ENCODE measurements around the gene ERBB4.

ERBB4 gene

GRCh38 chr2:212345966-212346365 is 192.6 kb downstream of the ERBB4 start:
- Histone ChIP-seq H3K9me3 (ENCODE audit: control insufficient read depth, insufficient read depth, low read length) (no peaks in the 10 kb centered on the region), H3K4me3 (ENCODE audit: low read length) (no peak overlapping the region), H3K27ac (ENCODE audit: low read length) (no peak overlapping the region), H3K27me3 (ENCODE audit: control insufficient read depth, insufficient read depth, low read length) (no peaks in the 10 kb centered on the region), H3K4me1 (ENCODE audit: control insufficient read depth, insufficient read depth, low read length) (no peaks in the 10 kb centered on the region), H3K36me3 (ENCODE audit: control insufficient read depth, insufficient read depth, low read length) (no peaks in the 10 kb centered on the region)
- no CpG with 5 or more reads among the region's 1 CpG for WGBS (ENCODE audit: insufficient coverage, insufficient read length)
- DNase-seq (ENCODE audit: low read depth, low spot score) = no peak

- H3K36me3 ChIP-seq (ENCODE audit: control insufficient read depth, insufficient read depth, low read length) = no peaks in the 10 kb centered on the region
- no CpG with 5 or more reads among the region's 2 CpGs for WGBS (ENCODE audit: insufficient coverage, insufficient read length)
Observed at GRCh38 chr2:212344131-212344530, 194.5 kb downstream of the ERBB4 start.

DNA sequence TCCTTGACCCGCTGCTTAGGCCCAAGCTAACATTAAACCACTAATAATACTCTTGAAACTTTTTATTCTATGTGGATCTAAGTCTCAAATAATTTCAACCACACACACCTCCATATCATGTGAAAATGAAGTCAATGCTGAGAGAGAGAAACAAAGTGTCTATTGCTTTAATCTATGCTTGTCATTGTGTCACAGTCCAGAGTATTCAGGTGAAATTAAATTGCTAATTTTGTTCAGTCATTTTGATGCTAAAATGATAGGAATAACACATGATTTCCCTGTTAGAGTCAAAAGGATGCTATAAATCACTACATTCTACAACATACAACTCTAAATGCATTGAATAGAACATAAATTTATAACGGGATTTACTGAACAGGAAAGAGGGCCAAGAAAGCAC is 195.4 kb downstream of the ERBB4 start:
- no peak for DNase-seq (ENCODE audit: low read depth, low spot score)
- H3K27me3 ChIP-seq (ENCODE audit: control insufficient read depth, insufficient read depth, low read length) = no peaks in the 10 kb centered on the region
- no peaks in the 10 kb centered on the region for H3K36me3 ChIP-seq (ENCODE audit: control insufficient read depth, insufficient read depth, low read length)
- H3K4me1 ChIP-seq (ENCODE audit: control insufficient read depth, insufficient read depth, low read length) = no peaks in the 10 kb centered on the region
- no CpG with 5 or more reads among the region's 2 CpGs for WGBS (ENCODE audit: insufficient coverage, insufficient read length)
- H3K9me3 ChIP-seq (ENCODE audit: control insufficient read depth, insufficient read depth, low read length) = no peaks in the 10 kb centered on the region
- H3K27ac ChIP-seq (ENCODE audit: low read length) = no peak overlapping the region
- no peak overlapping the region for H3K4me3 ChIP-seq (ENCODE audit: low read length)

More at GRCh38 chr2:212344131-212344530, 194.5 kb downstream of the ERBB4 start:
- no peak overlapping the region for H3K27ac ChIP-seq (ENCODE audit: low read length)
- H3K9me3 ChIP-seq (ENCODE audit: control insufficient read depth, insufficient read depth, low read length) = no peaks in the 10 kb centered on the region
- no peak overlapping the region for H3K4me3 ChIP-seq (ENCODE audit: low read length)
- no peaks in the 10 kb centered on the region for H3K27me3 ChIP-seq (ENCODE audit: control insufficient read depth, insufficient read depth, low read length)
- no peak for DNase-seq (ENCODE audit: low read depth, low spot score)
- H3K4me1 ChIP-seq (ENCODE audit: control insufficient read depth, insufficient read depth, low read length) = no peaks in the 10 kb centered on the region

DNA sequence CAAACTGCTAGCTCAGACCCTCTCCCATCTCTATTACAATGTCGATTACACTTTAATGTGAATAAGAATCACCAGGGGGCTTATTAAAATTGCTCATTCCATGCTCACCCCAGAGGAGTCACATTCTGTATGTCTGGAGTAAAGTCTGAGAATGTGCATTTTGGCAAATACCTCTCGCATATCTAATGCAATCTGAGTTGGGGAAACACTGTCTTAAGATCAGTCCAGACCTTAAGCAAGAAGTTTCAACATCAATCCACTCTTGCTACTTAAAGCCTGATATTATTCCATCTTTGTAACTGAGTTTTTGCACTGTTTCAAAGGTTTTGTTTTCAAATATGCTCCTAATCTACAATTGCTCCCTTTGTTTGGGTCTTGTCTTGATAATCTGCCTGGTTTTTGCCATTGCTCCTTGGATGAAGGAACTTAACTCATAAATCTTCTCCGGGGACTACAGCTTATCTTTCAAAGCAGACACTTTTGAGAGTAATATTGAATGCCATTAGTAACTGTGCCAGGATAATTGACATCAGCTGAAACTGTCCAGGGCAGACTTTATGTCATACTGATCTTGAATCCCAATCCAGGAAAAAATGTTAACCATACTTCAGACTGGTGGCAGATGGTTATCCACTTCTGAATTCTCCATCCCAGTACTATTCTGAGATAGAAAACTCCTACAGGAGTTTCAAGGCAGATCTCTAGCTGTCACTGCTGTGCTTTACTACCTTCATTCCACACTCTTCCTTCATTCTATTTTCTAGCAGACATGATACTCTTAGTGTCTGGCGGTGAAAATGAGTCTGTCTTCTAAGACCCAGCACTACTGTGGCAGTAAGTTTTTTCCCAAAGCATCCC is 200.9 kb downstream of the ERBB4 start:
- no peak overlapping the region for H3K4me3 ChIP-seq (ENCODE audit: low read length)
- DNase-seq (ENCODE audit: low read depth, low spot score) = no peak
- H3K27me3 ChIP-seq (ENCODE audit: control insufficient read depth, insufficient read depth, low read length) = no peaks in the 10 kb centered on the region
- no peaks in the 10 kb centered on the region for H3K9me3 ChIP-seq (ENCODE audit: control insufficient read depth, insufficient read depth, low read length)
- H3K4me1 ChIP-seq (ENCODE audit: control insufficient read depth, insufficient read depth, low read length) = no peaks in the 10 kb centered on the region
- no peaks in the 10 kb centered on the region for H3K36me3 ChIP-seq (ENCODE audit: control insufficient read depth, insufficient read depth, low read length)
- no peak overlapping the region for H3K27ac ChIP-seq (ENCODE audit: low read length)
- WGBS (ENCODE audit: insufficient coverage, insufficient read length) = no CpG with 5 or more reads among the region's 4 CpGs

DNA sequence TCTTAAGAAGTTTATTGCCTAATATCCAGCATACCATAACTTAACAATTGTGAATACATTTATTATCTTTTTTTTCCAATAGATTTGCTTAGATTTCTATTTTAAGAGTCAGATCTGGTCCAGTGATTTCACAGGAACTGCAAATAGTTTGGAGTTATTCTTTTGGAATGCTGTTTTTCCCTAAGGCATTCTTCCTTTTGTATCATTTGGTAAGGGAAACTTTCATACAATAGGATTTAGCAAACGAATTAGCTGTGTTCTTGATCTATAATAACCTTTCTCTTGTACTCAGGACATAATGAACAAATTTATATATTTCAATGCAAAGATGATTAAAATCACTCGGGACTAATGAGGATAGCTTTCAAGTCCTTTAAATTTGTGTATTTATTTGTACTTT is 201.6 kb downstream of the ERBB4 start:
- no peak for DNase-seq (ENCODE audit: low read depth, low spot score)
- H3K27me3 ChIP-seq (ENCODE audit: control insufficient read depth, insufficient read depth, low read length) = no peaks in the 10 kb centered on the region
- H3K4me3 ChIP-seq (ENCODE audit: low read length) = no peak overlapping the region

DNA sequence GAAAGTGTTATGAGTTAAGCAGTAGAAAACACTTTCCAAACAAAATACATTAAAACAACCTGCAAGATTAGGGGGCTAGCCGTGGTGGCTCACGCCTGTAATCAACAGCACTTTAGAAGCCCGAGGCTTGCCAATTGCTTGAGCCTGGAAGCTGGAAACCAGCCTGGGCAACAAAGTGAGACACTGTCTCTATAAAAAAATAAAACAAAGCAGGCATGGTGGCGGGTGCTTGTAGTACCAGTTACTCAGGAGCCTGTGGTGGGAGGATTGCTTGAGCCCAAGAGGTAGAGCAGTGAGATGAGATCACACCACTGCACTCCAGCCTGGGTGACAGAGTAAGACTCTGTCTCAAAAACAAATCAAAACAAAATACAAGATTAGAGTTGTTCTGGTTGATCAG is 208.3 kb downstream of the ERBB4 start:
- no peaks in the 10 kb centered on the region for H3K4me1 ChIP-seq (ENCODE audit: control insufficient read depth, insufficient read depth, low read length)
- H3K27me3 ChIP-seq (ENCODE audit: control insufficient read depth, insufficient read depth, low read length) = no peaks in the 10 kb centered on the region
- no peak for DNase-seq (ENCODE audit: low read depth, low spot score)
- WGBS (ENCODE audit: insufficient coverage, insufficient read length) = no CpG with 5 or more reads among the region's 4 CpGs
- H3K9me3 ChIP-seq (ENCODE audit: control insufficient read depth, insufficient read depth, low read length) = no peaks in the 10 kb centered on the region
- H3K4me3 ChIP-seq (ENCODE audit: low read length) = no peak overlapping the region
- no peaks in the 10 kb centered on the region for H3K36me3 ChIP-seq (ENCODE audit: control insufficient read depth, insufficient read depth, low read length)
- H3K27ac ChIP-seq (ENCODE audit: low read length) = no peak overlapping the region

More for the DNA sequence above, 201.6 kb downstream of the ERBB4 start:
- Histone ChIP-seq H3K36me3 (ENCODE audit: control insufficient read depth, insufficient read depth, low read length) (no peaks in the 10 kb centered on the region), H3K9me3 (ENCODE audit: control insufficient read depth, insufficient read depth, low read length) (no peaks in the 10 kb centered on the region), H3K27ac (ENCODE audit: low read length) (no peak overlapping the region), H3K4me1 (ENCODE audit: control insufficient read depth, insufficient read depth, low read length) (no peaks in the 10 kb centered on the region)
- no CpG with 5 or more reads among the region's 2 CpGs for WGBS (ENCODE audit: insufficient coverage, insufficient read length)

DNA sequence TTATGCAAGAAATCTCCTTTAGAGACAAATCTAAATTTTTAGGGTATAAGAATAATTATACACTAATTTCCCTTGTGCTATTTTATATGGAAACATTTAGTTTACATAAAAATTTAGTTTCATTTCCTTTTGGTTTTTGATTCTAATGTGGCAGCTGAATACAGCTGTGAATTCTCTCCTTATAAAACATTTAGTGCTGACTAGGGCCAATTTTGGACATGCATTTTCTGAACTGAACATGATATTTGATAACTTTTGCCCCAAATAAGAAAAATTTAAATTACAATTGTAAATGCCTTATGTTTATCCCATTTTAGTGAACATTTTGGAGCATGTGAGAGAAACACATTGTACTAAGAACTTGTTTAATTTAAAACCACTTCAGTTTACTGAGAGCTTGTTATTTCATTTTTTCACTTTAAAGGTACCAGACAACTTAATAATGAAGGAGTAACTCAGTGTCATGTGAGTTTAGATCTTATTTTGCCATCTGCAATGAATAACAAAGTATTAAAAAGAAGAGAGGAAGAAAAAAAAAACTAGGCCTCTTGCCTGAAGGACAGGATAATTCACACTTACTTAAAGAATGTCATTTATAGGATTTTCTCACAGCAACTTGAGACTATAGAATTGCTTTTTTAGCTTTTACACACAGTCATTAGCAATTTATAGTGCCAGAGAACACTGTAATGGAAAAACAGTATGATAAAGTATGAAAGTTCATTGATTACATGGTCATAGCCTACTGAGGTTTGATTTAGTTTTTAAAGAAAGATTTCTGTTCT is 209.7 kb downstream of the ERBB4 start:
- Histone ChIP-seq H3K4me3 (ENCODE audit: low read length) (no peak overlapping the region), H3K27ac (ENCODE audit: low read length) (no peak overlapping the region), H3K4me1 (ENCODE audit: control insufficient read depth, insufficient read depth, low read length) (no peaks in the 10 kb centered on the region), H3K9me3 (ENCODE audit: control insufficient read depth, insufficient read depth, low read length) (no peaks in the 10 kb centered on the region), H3K27me3 (ENCODE audit: control insufficient read depth, insufficient read depth, low read length) (no peaks in the 10 kb centered on the region), H3K36me3 (ENCODE audit: control insufficient read depth, insufficient read depth, low read length) (no peaks in the 10 kb centered on the region)
- DNase-seq (ENCODE audit: low read depth, low spot score) = no peak

DNA sequence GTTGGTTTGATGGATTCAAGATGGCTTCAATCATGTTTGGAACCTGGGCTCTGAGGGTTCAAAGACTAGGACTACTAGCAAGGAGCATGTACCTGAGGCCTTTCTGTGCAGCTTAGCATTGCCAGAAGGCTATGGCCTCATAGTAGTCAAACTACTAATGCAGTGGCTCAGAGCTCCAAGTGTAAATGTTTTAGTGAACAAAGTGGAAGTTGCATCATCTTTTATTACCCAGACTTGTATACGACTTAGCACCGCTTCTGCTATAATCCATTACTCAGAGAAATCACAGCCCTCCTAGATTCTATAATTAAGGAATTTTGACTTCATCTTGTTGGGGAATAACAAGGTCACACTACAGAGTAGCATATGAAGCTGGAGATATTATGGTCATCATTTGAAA is 210.5 kb downstream of the ERBB4 start:
- Histone ChIP-seq H3K4me1 (ENCODE audit: control insufficient read depth, insufficient read depth, low read length) (no peaks in the 10 kb centered on the region), H3K9me3 (ENCODE audit: control insufficient read depth, insufficient read depth, low read length) (no peaks in the 10 kb centered on the region), H3K27ac (ENCODE audit: low read length) (no peak overlapping the region), H3K4me3 (ENCODE audit: low read length) (no peak overlapping the region), H3K36me3 (ENCODE audit: control insufficient read depth, insufficient read depth, low read length) (no peaks in the 10 kb centered on the region), H3K27me3 (ENCODE audit: control insufficient read depth, insufficient read depth, low read length) (no peaks in the 10 kb centered on the region)
- DNase-seq (ENCODE audit: low read depth, low spot score) = no peak
- no CpG with 5 or more reads among the region's 2 CpGs for WGBS (ENCODE audit: insufficient coverage, insufficient read length)

- no peak for DNase-seq (ENCODE audit: low read depth, low spot score)
- no CpG with 5 or more reads among the region's 4 CpGs for WGBS (ENCODE audit: insufficient coverage, insufficient read length)
Observed at GRCh38 chr2:212327171-212327809, 211.3 kb downstream of the ERBB4 start.

GRCh38 chr2:212318636-212319035 is 220.0 kb downstream of the ERBB4 start:
- WGBS (ENCODE audit: insufficient coverage, insufficient read length) = no CpG with 5 or more reads among the region's 2 CpGs
- no peaks in the 10 kb centered on the region for H3K9me3 ChIP-seq (ENCODE audit: control insufficient read depth, insufficient read depth, low read length)
- no peaks in the 10 kb centered on the region for H3K27me3 ChIP-seq (ENCODE audit: control insufficient read depth, insufficient read depth, low read length)
- H3K27ac ChIP-seq (ENCODE audit: low read length) = no peak overlapping the region
- no peaks in the 10 kb centered on the region for H3K36me3 ChIP-seq (ENCODE audit: control insufficient read depth, insufficient read depth, low read length)
- no peaks in the 10 kb centered on the region for H3K4me1 ChIP-seq (ENCODE audit: control insufficient read depth, insufficient read depth, low read length)
- no peak for DNase-seq (ENCODE audit: low read depth, low spot score)
- no peak overlapping the region for H3K4me3 ChIP-seq (ENCODE audit: low read length)

More at GRCh38 chr2:212327171-212327809, 211.3 kb downstream of the ERBB4 start:
- Histone ChIP-seq H3K4me3 (ENCODE audit: low read length) (no peak overlapping the region), H3K27me3 (ENCODE audit: control insufficient read depth, insufficient read depth, low read length) (no peaks in the 10 kb centered on the region), H3K27ac (ENCODE audit: low read length) (no peak overlapping the region), H3K36me3 (ENCODE audit: control insufficient read depth, insufficient read depth, low read length) (no peaks in the 10 kb centered on the region), H3K4me1 (ENCODE audit: control insufficient read depth, insufficient read depth, low read length) (no peaks in the 10 kb centered on the region), H3K9me3 (ENCODE audit: control insufficient read depth, insufficient read depth, low read length) (no peaks in the 10 kb centered on the region)
